EL (cell line): ENCODE data around the gene PTGS1.
"Not testable (repeated sequence)": the region's sequence is repeated elsewhere in the genome, so short reads cannot be mapped to it uniquely, and the experiment has no call there.

Experiments used
- DNase-seq: peaks from one replicate; pipeline ENCODE4 v3.0.0-alpha.2; 2016

The PTGS1 gene

GRCh38 chr9:122370869-122371755 lies at the start of gene PTGS1:
Gene PTGS1 (plus strand): TSS chr9:122371024. CDS start chr9:122371085, 61 bp downstream.
- peak; percentile 49 for DNase-seq

GRCh38 chr9:122322553-122322952 lies 48.3 kb upstream of the PTGS1 start:
- no peak for DNase-seq

DNA sequence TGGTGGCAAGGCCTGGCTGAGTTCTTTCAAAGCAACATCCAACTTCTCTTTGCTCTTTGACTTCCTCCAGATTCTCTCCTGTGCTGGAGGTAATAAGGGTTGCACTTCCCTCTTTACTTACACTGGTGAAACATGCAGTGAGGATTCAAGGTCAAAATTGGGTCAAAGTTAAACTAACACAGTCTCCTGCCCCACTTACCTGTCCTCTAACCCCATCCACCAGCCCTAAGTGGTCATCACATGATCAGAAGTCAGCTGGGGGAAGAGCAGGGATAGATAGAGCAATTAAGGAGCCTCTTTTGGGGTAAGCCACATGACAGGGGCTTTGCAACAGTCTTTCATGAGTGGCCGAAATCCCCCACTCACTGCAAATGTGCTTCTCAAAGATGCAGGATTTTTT lies 46.2 kb upstream of the PTGS1 start:
- not testable (repeated sequence) for DNase-seq

DNA sequence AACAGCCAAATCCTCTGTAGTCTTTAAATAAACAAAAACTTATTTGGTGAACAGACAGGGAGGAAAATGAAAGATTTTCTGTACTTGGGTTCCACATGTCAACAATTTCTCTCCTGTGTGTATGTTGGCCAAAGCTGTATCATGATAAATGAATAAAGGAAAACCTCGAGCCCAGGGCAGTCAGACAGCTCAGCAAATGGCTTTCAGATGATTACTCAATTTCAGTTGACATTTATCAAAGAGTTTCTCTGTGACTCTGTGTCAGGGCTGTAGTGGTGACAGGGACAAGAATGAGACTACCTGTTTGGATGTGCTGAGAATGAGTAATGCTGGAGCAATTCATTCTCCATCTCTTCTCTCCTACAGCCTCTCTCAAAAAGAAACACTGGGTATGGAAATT lies 45.7 kb upstream of the PTGS1 start:
- DNase-seq, result no peak

DNA sequence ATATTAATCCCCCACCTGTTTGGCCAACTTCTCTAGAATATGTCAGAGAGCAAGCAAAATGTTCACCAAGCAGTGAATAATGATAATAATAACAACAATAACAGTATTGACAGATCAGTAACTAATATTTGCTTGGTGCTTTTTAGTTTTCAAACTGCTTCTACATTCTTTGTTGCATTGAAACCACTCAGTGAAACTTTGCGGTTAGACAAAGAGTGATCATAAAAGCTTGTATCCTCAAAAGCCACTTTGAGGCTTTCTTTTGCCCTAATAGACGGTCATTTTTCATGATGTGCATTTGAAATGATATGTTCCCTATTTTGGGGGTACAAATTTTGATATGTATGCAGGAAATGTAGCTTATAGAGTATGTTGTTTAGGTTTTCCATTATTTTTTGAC lies 43.6 kb upstream of the PTGS1 start:
- no peak for DNase-seq

GRCh38 chr9:122329597-122329996 lies 41.2 kb upstream of the PTGS1 start:
- DNase-seq, result no peak

DNA sequence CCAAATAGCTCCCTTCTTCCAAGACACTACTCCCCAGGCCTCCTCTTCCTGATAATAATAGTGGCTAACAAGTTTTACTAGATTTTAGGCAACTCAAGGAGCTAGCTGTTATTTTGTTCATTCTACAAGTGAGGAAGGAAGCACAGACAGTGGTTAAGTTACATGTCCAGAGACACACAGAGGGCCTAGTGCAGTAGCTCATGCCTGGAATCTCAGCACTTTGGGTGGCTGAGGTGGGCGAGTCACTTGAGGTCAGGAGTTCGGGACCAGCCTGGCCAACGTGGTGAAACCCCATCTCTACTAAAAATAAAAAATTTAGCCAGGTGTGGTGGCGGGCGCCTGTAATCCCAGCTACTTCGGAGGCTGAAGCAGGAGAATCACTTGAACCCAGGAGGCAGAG lies 40.4 kb upstream of the PTGS1 start:
- not testable (repeated sequence) for DNase-seq

GRCh38 chr9:122331523-122331927 lies 39.3 kb upstream of the PTGS1 start:
- no peak for DNase-seq

GRCh38 chr9:122332083-122332482 lies 38.7 kb upstream of the PTGS1 start:
- DNase-seq, result no peak

- no peak for DNase-seq
Observed at GRCh38 chr9:122332644-122333043, 38.2 kb upstream of the PTGS1 start.

DNA sequence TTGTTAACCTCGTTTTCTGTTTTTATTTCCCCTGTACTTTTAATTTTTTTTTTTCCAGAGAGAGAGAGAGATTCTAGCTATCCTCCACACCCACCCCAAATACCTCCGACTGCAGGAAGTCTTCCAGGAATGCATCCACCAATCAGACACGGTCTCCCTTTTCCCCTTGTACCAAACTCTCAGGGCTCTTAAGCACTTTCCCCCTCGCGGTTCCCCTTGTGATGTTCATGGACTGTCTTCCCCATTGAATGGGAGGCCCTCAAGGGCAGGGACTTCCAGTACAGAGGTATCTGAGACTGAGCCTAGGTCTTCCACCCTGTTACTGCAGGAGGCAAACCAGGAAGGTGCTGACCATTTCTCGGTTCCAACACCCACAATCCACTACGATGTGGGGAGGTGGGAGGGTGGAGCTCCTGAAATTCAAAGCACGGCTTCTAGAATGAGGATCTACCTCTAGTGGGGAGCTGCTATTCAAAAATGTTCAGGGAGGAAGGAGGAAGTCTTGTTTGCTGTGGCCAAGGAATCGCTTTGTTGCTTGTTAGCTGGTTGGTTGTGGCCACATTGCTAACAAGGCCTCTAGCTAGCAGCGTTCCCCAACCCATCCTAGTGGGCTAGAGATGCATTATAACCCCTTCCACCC lies 37.5 kb upstream of the PTGS1 start:
- no peak for DNase-seq

GRCh38 chr9:122334916-122335315 lies 35.9 kb upstream of the PTGS1 start:
- no peak for DNase-seq

GRCh38 chr9:122336189-122336588 lies 34.6 kb upstream of the PTGS1 start:
- DNase-seq, result no peak

GRCh38 chr9:122336866-122337555 lies 33.8 kb upstream of the PTGS1 start:
- DNase-seq, result no peak

DNA sequence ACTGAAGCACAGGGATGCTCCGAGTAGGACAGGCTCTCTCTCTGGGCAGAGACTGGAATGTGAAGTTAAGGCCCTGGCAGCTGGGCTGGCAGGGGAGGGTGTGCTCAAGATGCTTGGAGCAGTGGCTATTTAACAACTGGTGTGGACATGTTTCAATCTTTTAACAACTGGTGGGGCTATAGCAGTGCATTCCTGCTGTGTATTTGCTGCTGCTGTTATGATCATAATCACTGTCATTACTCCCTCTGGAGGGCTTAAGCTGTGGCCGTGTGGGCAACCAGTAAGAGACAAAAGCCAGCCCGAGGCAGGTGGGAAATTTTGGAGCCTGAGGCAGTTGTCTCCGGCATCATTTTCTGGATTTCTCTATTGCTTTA lies 33.3 kb upstream of the PTGS1 start:
- DNase-seq, result no peak

DNA sequence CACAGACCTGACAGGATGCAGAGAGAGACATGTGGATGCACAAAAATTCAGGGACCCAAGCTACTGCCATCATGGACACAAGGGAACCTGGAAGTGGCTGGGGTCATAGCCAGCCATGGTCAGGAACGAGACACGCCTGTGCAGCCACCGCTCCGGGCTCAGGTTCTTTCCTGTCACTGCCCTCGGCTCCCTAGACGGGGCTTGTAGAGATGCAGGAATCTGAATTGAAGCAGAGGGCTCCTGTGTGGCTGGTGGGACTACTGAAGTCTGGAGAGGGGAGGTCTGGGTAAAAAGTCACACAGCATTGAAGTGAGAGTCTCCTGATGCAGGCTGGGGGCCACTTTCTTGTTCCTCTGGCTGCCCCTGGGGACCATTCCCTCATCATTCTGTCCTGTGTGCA lies 32.3 kb upstream of the PTGS1 start:
- no peak for DNase-seq

- no peak for DNase-seq
Observed at GRCh38 chr9:122338994-122339393, 31.8 kb upstream of the PTGS1 start.

- DNase-seq, result no peak
Observed at GRCh38 chr9:122339579-122339978, 31.2 kb upstream of the PTGS1 start.

DNA sequence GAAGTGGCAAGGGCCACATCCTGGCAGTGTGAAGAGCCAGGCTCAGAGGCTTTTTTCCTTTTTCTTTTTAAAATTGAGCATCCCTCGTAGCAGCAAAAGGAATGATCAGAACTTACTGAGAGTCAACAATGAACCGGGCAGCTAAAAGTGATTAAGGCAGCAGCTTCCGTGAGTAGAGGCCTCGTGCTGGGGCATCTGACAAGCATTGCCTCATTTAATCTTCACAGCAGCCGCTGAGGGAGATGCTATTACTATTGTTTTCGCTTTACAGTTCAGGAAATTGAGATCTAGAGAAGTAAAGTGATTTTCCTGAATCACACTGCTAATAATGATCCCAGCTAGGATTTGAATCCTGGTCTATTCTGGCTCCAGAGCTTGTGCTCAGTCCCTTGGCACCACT lies 30.7 kb upstream of the PTGS1 start:
- DNase-seq, result no peak

DNA sequence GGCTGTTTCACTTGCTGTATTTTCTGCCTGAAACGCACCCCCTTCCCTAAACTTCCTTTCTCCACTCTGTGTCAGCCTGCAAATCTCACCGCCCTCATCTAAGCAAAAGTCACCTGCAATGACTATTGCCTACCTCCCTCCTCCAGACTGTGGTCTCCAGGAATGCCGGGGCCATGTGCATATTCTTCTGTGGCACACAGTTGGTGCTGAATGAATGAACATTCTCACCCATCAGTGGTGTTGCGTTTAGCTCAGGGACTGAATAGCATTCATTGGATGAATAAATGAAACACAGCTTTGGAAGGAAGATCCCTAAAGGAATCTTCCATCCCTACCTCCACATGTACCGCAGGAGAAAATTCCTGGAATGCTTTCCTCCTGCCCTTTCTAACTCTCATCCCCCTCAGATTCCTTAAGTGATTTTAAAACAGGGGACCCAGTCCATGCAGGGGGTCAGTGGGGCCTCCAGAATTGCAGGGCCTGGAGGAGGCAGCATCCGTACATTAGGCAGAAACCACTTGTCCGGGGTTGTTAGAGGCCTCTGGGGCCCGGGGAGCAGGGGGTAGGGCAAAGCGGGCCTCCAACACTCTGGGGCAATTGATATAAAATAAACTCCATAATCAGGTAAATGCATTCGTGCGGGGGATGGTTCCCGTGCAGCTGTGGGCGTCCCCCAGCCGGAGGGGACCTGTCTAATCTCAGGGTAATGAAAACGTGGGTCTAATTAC lies 28.3 kb upstream of the PTGS1 start:
- no peak for DNase-seq

DNA sequence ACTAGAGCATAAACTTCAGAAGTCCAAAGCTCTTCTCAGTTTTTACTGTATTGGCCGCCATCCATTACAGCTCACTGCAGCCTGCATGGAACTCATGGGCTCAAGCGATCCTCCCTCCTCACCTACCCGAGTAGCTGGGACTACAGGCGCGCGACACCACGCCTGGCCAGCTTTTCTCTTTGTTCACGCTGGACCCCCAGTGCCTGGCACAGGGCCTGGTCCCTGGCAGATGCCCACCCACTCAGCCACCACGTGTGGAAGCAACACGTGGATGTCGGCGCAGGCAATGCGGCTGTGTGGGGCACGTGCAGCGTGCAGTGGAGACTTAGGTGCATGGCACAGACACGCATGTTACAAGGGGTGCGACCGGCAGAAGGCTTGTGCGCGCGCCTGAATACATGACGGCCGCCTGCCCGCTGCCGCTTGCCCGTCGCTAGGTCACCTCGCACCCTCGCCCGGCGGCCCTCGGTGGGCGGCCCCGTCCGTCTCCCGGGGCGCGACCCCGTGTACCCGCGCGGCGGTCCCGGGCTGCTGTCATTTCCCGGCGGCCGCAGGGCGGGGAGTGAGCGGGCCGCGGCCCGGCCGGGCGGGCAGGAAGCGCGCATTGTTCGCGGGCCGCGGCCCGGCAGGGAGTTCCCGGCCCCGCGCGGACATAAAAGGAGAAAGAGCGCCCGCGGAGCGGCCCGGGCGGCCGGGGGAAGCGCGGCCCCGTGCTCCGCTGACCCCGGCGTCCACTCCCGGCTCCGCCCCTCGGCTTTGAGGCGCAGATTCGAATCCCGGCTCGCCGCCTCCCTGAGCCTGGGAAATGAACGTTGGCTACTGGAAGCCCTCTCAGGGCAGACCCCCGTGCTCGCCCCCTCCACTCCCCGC lies 24.1 kb upstream of the PTGS1 start:
- DNase-seq, result peak; percentile 49
